ENCODE measurements around the gene GALNT10.

Gene GALNT10

GRCh38 chr5:154209591-154210081 lies 19.1 kb downstream of the GALNT10 start:
- TF ChIP-seq CTCF (IDR thresholded peaks at IDR 0.05; ENCODE audit: low read depth, low read length, poor library complexity, severe bottlenecking) (no peak), EZH2phosphoT487 (IDR thresholded peaks at IDR 0.05; ENCODE audit: borderline replicate concordance, low read length) (no peak)
- no peaks in the 10 kb centered on the region for H3F3A ChIP-seq (ENCODE audit: control insufficient read depth, insufficient read depth)
- H3K79me2 ChIP-seq (ENCODE audit: control insufficient read depth, low read length) = no peaks in the 10 kb centered on the region
- H3K9me2 ChIP-seq (replicated peaks; ENCODE audit: control insufficient read depth, low read length) = no peaks in the 10 kb centered on the region
- H3K27me3 ChIP-seq (ENCODE audit: control insufficient read depth, low read length) = no peaks in the 10 kb centered on the region; the same call in 1 of the 2 replicates
- H3K36me3 ChIP-seq (ENCODE audit: control insufficient read depth, low read length) = no peaks in the 10 kb centered on the region
- no peaks in the 10 kb centered on the region for H3K9me3 ChIP-seq (ENCODE audit: control insufficient read depth, insufficient read depth, low read length)
- no peak overlapping the region for H3K4me2 ChIP-seq (ENCODE audit: low read length)
- H3K4me1 ChIP-seq (ENCODE audit: control insufficient read depth, low read length) = no peaks in the 10 kb centered on the region
- no peaks in the 10 kb centered on the region for H4K20me1 ChIP-seq (ENCODE audit: control insufficient read depth, insufficient read depth, low read depth, low read length)
- H3K27ac ChIP-seq (ENCODE audit: low read depth, low read length) = no peak overlapping the region
- H3K4me3 ChIP-seq (ENCODE audit: low read length) = no peak overlapping the region

- no peaks in the 10 kb centered on the region for H3K79me2 ChIP-seq (ENCODE audit: control insufficient read depth, low read length)
- no peak overlapping the region for H3K27ac ChIP-seq (ENCODE audit: low read depth, low read length)
- no peaks in the 10 kb centered on the region for H3K36me3 ChIP-seq (ENCODE audit: control insufficient read depth, low read length)
- no peaks in the 10 kb centered on the region for H4K20me1 ChIP-seq (ENCODE audit: control insufficient read depth, insufficient read depth, low read depth, low read length)
- TF ChIP-seq EZH2phosphoT487 (IDR thresholded peaks at IDR 0.05; ENCODE audit: borderline replicate concordance, low read length) (no peak), CTCF (IDR thresholded peaks at IDR 0.05; ENCODE audit: low read depth, low read length, poor library complexity, severe bottlenecking) (no peak)
- no peak overlapping the region for H3K4me3 ChIP-seq (ENCODE audit: low read length)
- no peaks in the 10 kb centered on the region for H3K9me2 ChIP-seq (replicated peaks; ENCODE audit: control insufficient read depth, low read length)
- H3F3A ChIP-seq (ENCODE audit: control insufficient read depth, insufficient read depth) = no peaks in the 10 kb centered on the region
- no peaks in the 10 kb centered on the region for H3K27me3 ChIP-seq (ENCODE audit: control insufficient read depth, low read length)
- no peaks in the 10 kb centered on the region for H3K9me3 ChIP-seq (ENCODE audit: control insufficient read depth, insufficient read depth, low read length)
- no peak overlapping the region for H3K4me2 ChIP-seq (ENCODE audit: low read length)
- no peaks in the 10 kb centered on the region for H3K4me1 ChIP-seq (ENCODE audit: control insufficient read depth, low read length)
Measured at GRCh38 chr5:154210163-154210562, 19.6 kb downstream of the GALNT10 start.

GRCh38 chr5:154211641-154212390 lies 21.3 kb downstream of the GALNT10 start:
- no peaks in the 10 kb centered on the region for H3K79me2 ChIP-seq (ENCODE audit: control insufficient read depth, low read length)
- H3K4me2 ChIP-seq (ENCODE audit: low read length) = no peak overlapping the region
- H3F3A ChIP-seq (ENCODE audit: control insufficient read depth, insufficient read depth) = no peaks in the 10 kb centered on the region
- no peak overlapping the region for H3K27ac ChIP-seq (ENCODE audit: low read depth, low read length)
- H4K20me1 ChIP-seq (ENCODE audit: control insufficient read depth, insufficient read depth, low read depth, low read length) = no peaks in the 10 kb centered on the region
- no peaks in the 10 kb centered on the region for H3K9me3 ChIP-seq (ENCODE audit: control insufficient read depth, insufficient read depth, low read length)
- TF ChIP-seq CTCF (IDR thresholded peaks at IDR 0.05; ENCODE audit: low read depth, low read length, poor library complexity, severe bottlenecking) (no peak), EZH2phosphoT487 (IDR thresholded peaks at IDR 0.05; ENCODE audit: borderline replicate concordance, low read length) (no peak)
- no peaks in the 10 kb centered on the region for H3K27me3 ChIP-seq (ENCODE audit: control insufficient read depth, low read length)
- no peaks in the 10 kb centered on the region for H3K36me3 ChIP-seq (ENCODE audit: control insufficient read depth, low read length)
- no peaks in the 10 kb centered on the region for H3K9me2 ChIP-seq (replicated peaks; ENCODE audit: control insufficient read depth, low read length)
- no peak overlapping the region for H3K4me3 ChIP-seq (ENCODE audit: low read length)
- no peaks in the 10 kb centered on the region for H3K4me1 ChIP-seq (ENCODE audit: control insufficient read depth, low read length)
